DMS114 treated with DMSO at 0.1 percent for 48 hours (cell line): Measurements from ENCODE around the gene TOMM6.
"Not testable (repeated sequence)": the region's sequence is repeated elsewhere in the genome, so short reads cannot be mapped to it uniquely, and the experiment has no call there.

ENCODE experiments used
- DNase-seq: peaks from one replicate; lab custom pipeline; 2025; ENCODE audit not compliant: unreplicated experiment; lab: John Stamatoyannopoulos, UW

TOMM6 gene

GRCh38 chr6:41783106-41783780, 4.3 kb upstream of the TOMM6 start:
- DNase-seq, result no peak

DNA sequence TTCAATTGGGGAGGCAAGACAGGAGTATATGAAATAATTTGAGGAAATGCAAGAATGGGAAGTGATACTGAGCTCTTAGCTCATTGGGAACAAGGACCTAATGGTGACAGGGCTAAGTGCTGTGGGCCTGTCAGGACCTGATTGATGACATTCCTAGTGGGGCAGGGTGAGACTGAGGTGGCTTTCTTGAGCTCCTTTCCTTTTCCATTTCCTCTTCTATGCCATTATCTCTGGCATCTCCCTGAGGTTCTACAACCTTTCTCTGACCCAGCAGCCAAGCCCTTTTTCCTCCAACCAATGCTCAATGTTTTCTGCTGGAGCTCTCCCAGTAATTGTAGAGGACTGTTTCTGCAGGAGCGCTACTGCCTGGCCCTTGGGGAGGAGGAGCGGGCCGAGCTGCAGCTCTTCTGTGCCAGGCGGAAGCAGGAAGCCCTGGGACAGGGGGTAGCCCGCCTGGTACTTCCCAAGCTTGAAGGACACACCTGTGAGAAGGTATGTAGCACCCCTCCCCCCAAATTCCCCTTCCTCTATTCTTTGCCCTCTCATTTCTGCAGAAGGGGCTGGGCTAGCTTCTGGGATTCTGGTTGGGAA, 2.8 kb upstream of the TOMM6 start:
- DNase-seq, result no peak

DNA sequence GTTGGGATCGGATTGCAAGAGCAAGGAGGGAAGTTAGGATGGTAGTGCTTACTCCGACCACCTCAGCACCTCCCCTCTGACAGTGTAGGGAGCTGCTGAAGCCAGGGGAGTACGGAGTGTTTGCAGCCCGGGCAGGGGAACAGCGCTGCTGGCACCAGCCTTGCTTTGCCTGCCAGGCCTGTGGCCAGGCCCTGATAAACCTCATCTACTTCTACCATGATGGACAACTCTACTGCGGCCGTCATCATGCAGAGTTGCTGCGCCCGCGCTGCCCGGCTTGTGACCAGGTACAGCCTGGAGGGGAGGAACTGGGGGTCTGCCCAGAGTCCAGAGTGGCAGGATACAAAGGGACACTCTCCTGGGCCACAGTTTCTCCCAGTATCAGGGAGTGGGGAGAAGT, 2.2 kb upstream of the TOMM6 start:
- no peak for DNase-seq

GRCh38 chr6:41785689-41786450, 1.6 kb upstream of the TOMM6 start:
- DNase-seq, result no peak

GRCh38 chr6:41786451-41787218, 859 bp upstream of the TOMM6 start:
- peak; percentile 68 for DNase-seq

DNA sequence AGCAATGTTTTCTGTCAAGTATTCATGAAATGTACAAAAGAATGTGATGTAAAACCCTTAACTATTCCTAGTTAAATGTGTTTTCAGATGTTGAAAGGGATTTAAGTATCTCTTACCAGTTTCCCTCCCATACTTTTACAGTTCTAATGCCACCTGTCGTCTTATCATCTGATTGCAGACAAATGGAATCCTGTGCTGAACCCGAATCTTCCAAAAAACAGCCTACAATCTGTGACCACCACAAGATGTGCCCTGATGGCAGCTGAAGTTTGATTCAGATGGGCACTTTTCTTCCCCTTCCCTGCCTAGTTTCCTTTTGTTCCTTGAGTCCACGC, 1.9 kb downstream of the TOMM6 start:
- no peak for DNase-seq

DNA sequence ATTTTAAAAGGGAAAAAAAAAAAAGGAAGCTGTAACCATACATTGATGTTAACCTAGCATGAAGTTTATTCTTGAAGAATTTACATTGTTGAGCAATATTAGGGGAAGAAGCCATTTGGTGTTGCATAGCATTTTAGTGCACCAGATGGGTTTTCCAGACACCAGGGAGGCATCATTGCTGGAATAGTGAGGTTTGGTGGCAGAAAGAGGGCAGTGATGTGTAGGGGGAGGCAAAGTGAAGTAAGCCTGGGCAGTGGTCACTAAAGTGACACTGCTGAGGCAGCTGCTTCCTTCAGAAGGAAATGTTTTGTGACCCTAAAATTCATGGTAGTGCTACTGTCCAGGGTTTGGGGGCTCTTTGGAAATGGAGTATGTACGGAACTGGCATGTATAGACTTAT, 2.6 kb downstream of the TOMM6 start:
- no peak for DNase-seq

- DNase-seq, result no peak
Measured at GRCh38 chr6:41791305-41791704, 3.8 kb downstream of the TOMM6 start.

DNA sequence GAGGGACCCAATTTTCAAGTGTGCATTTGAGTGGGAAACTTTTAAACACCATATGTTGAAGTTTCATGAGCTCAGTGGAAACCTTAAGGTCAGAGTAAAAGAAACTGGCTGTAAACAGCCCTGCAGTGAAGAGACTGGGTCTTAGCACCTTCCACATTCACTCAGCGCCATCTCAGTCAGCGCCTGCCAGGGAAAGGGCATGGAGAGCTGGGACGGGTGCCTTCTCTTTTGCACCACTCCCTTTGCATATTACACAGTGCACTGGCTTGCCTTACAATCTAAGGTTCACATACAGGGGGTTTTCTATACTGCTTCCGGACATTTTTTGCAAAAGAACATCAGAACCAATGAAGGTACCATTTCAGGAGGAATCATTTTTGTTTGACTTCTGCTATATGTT, 4.5 kb downstream of the TOMM6 start:
- no peak for DNase-seq

- DNase-seq, result no peak
Measured at GRCh38 chr6:41796474-41796873, 9.0 kb downstream of the TOMM6 start.

GRCh38 chr6:41798901-41799558, 11.5 kb downstream of the TOMM6 start:
- no peak for DNase-seq

- DNase-seq, result no peak
Measured at GRCh38 chr6:41799559-41799911, 12.0 kb downstream of the TOMM6 start.

GRCh38 chr6:41801380-41801779, 13.9 kb downstream of the TOMM6 start:
- peak; percentile 52 for DNase-seq

- DNase-seq, result no peak
Measured at GRCh38 chr6:41805830-41806774, 18.6 kb downstream of the TOMM6 start.

GRCh38 chr6:41811095-41811494, 23.6 kb downstream of the TOMM6 start:
- no peak for DNase-seq

DNA sequence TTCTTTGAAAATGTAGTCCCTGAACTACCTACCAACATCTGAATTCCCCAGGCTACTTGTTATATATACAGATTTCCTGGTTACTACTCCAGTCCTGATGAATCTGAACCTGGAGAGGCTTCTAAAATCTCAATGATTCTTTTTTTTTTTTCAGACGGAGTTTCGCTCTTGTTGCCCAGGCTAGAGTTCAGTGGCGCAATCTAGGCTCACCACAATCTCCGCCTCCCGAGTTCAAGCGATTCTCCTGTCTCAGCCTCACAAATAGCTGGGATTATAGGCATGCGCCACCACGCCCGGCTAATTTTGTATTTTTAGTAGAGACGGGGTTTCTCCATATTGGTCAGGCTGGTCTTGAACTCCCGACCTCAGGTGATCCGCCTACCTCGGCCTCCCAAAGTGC, 24.5 kb downstream of the TOMM6 start:
- not testable (repeated sequence) for DNase-seq

GRCh38 chr6:41813469-41813868, 26.0 kb downstream of the TOMM6 start:
- no peak for DNase-seq

DNA sequence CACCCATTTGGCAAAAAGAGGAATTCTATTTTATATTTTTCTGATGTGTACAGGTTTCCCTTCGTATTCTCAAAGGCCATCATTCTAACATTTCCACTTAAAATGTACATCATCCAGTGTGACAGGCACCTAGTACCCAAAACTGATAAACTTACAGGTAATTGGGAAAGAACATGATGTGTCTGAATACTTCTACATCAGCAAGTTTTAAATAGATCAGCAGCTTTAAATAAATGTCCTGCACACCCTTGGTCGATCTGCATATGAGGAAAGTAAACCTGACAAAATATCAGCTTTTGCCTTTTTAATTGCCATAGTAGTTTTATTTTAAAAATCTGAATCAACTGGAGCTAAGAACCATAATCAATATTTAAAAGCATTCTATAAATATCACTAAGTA, 26.5 kb downstream of the TOMM6 start:
- no peak for DNase-seq

DNA sequence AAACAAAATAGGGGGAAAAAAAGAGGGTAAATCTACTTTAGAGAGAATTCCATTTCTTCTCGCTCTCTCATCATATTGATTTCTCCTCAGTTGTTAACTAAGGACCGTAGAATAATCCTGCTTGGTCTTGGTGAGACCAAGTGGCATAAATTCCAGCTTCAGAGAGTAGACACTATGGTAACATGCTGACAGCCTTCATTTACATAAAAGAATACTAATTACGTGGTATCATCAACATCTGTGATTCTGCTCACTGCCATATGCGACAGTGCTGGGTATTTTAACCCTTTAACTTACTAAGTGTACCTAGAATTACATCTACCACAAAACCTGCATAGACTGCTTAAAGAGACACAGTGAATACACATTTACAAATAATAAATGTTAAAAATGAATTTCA, 27.1 kb downstream of the TOMM6 start:
- DNase-seq, result no peak

- DNase-seq, result no peak
Measured at GRCh38 chr6:41815587-41815986, 28.1 kb downstream of the TOMM6 start.
